Adrenal gland (tissue), 12 donors: ENCODE data around the gene DOCK9. TPM values are rescaled to one million over a fixed set of nuclear protein-coding genes. Genes with fewer than 3 reads are reported as not detected.

Experiments used
- DNase-seq, 7 donors: peaks; one replicate each; pipeline ENCODE4 v3.0.0-alpha.2; 2019 to 2020
- H3K27ac ChIP-seq, 5 donors: fragments of 200-600 bp; sonication (generic) in 4 of 5; 1 replicate in 3 of 5; 2 replicates in 2 of 5; pipeline versions ENCODE4 v1.5.1 to v1.8.0; 2016 to 2020; ENCODE audit warnings: mild to moderate bottlenecking in 1 of 5
- H3K27me3 ChIP-seq: fragments of 200-600 bp; 2 replicates; pipeline ENCODE4 v1.8.0; 2021
- H3K36me3 ChIP-seq, 2 donors: fragments of 200-600 bp; replicated peaks in 1 of 2; 1 replicate in 1 of 2; 2 replicates in 1 of 2; pipeline versions ENCODE4 v1.5.1 to v1.8.0; 2018 to 2022
- H3K4me1 ChIP-seq, 2 donors: fragments of 200-600 bp; replicated peaks in 1 of 2; 1 replicate in 1 of 2; 2 replicates in 1 of 2; pipeline versions ENCODE4 v1.5.1 to v1.8.0; 2018 to 2021
- H3K4me3 ChIP-seq, 4 donors: fragments of 200-600 bp; sonication (generic) in 3 of 4; one replicate each; pipeline ENCODE4 v1.5.1; 2016 to 2018
- H3K9me3 ChIP-seq, 3 donors: fragments of 200-600 bp; sonication (generic) in 1 of 3; replicated peaks in 1 of 3; 1 replicate in 2 of 3; 2 replicates in 1 of 3; pipeline versions ENCODE4 v1.5.1 to v1.8.0; 2016 to 2021
- CTCF ChIP-seq, 6 experiments: fragments of 450-650 bp in 4 of 6; fragments of 200-600 bp in 2 of 6; sonication (generic) in 1 of 6; IDR thresholded peaks; 1 replicate in 5 of 6; 2 replicates in 1 of 6; pipeline versions ENCODE4 v1.5.1 to v1.8.0; 2016 to 2021; ENCODE audit warnings: antibody characterized with exemption in 6 of 6, mild to moderate bottlenecking in 2 of 6, moderate library complexity in 1 of 6
- POLR2A ChIP-seq, 2 donors: fragments of 450-650 bp; IDR thresholded peaks; one replicate each; pipeline ENCODE4 v1.6.1; 2017; ENCODE audit warnings: antibody characterized with exemption in 2 of 2, mild to moderate bottlenecking in 2 of 2, moderate library complexity in 1 of 2
- WGBS, 4 donors: extraction: QIAGEN DNeasy Blood & Tissue Kit in 2 of 4; methylation state at CpG; one replicate each; pipeline versions ENCODE4 v1.1.5 to v1.1.7; 2013 to 2017; 5-methylcytosine and 5-hydroxymethylcytosine counted together
- intact Hi-C, 2 donors: fragments of 100-400 bp; cut with DNase I; formaldehyde crosslinking; loops; one replicate each; pipeline versions ENCODE4 v1.14.1 to v1.15.0; 2022 to 2023
- polyA plus RNA-seq, 3 donors: library from polyadenylated mRNA; stranded (reverse); fragments of 200-250 nt in 2 of 3; fragments of 350-450 nt in 1 of 3; fragmentation: Illumina TruSeq in 1 of 3; extraction: RNeasy Lipid Tissue Mini Kit (QIAGEN cat#74804) in 1 of 3; gene quantifications; one replicate each; pipeline ENCODE4 v1.2.3, GENCODE V29; 2013 to 2014
- total RNA-seq, 9 donors: library from RNA; depleted of rRNA in 4 of 9; stranded (reverse); fragments of >200 nt in 4 of 9; fragments of 120-200 nt in 1 of 9; fragmentation: NEBNext Ultra II Directional in 1 of 9; extraction: Animal tissue kit (Norgen Biotek cat#: 25700) in 1 of 9; gene quantifications; one replicate each; pipeline versions ENCODE4 v1.1.0 to v1.2.4, GENCODE V29; 2013 to 2023
- donor health status: healthy with polysubstance abuse.
- donor health status: Bipolar disorder and iron deficiency.
- donor health status: DM: yes; HTN: yes; CAD: no.
- donor health status: DM: no; HTN: no; CAD: no.
- donor health status: DM: no; HTN: no; CAD: no.
- donor health status: DM: yes; HTN: yes; CAD: no.

DOCK9 gene
- total and polyA plus RNA-seq, 12 donors, result 16.2 to 83.4 (median 51.9) TPM

DNA sequence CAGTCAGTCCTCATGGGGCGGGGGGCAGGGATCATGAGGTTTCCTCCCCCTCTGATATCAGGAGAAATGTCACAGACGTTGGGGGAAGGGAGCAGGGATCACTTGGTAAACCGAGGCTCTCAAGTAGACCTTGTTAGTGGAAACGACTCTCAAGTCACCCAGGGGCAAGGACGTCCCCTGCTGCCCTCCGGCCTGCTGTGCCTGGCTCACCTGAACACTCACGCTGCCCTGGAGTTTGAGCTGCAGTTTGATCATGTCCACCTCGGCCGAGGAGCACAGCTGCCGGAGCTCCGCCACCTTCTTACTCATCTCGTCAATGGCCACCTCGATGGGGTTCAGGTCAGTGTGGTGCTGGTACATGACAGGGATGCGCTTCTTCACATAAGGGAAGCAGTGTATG is 177.8 kb downstream of the DOCK9 start:
- H3K27me3 ChIP-seq, result no peaks in the 10 kb centered on the region
- no peaks in the 10 kb centered on the region for H3K4me1 ChIP-seq
- no peaks in the 10 kb centered on the region for H3K9me3 ChIP-seq
- H3K36me3 ChIP-seq, result no peaks in the 10 kb centered on the region
- TF ChIP-seq CTCF (IDR thresholded peaks at IDR 0.05), result no peak
- TF ChIP-seq POLR2A (IDR thresholded peaks at IDR 0.05), result no peak
- no peak overlapping the region for H3K4me3 ChIP-seq
- intact Hi-C loops, result no loop called here
- whole genome bisulfite sequencing, 4 donors, result 84 to 92% (median 91%) methylated on average over 14 of the region's 14 CpGs
- peak in 1 of 7 donors; percentile 30 for DNase-seq
- no peak overlapping the region for H3K27ac ChIP-seq

GRCh38 chr13:98798849-98799645 is 178.8 kb downstream of the DOCK9 start:
- Histone ChIP-seq H3K4me1 (no peaks in the 10 kb centered on the region), H3K27me3 (no peaks in the 10 kb centered on the region), H3K27ac (no peak overlapping the region), H3K9me3 (no peaks in the 10 kb centered on the region), H3K36me3 (no peaks in the 10 kb centered on the region), H3K4me3 (no peak overlapping the region)
- 83 to 87% (median 85%) methylated on average over 5 of the region's 5 CpGs for WGBS, 4 donors
- peak in 1 of 7 donors; percentile 17 for DNase-seq
- intact Hi-C loops, result no loop called here
- TF ChIP-seq CTCF (IDR thresholded peaks at IDR 0.05) (no peak), POLR2A (IDR thresholded peaks at IDR 0.05) (no peak)

DNA sequence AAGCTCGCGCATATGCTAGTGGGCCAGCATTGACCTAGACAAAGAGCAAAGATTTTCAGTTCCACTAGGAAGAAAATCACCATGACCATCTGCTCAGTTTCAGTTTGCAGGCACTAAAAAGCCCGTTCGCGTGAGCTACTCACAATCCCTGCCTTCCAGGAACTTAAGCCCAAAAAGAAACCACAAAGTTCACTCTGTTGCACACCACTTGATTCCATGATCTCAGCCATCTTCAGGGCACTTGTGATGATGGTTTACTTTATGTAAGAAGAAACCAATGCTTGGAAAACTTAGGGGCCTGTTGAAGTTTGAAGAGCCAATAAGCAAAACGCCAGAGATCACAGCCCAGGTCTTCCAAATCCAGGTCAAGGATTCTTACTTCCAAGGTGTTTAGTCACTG is 180.4 kb downstream of the DOCK9 start:
- Histone ChIP-seq H3K9me3 (no peaks in the 10 kb centered on the region), H3K27ac (no peak overlapping the region), H3K27me3 (no peaks in the 10 kb centered on the region), H3K4me1 (no peaks in the 10 kb centered on the region), H3K4me3 (no peak overlapping the region), H3K36me3 (no peaks in the 10 kb centered on the region)
- TF ChIP-seq POLR2A (IDR thresholded peaks at IDR 0.05), result no peak
- WGBS, 4 donors, result 84 to 89% (median 87%) methylated on average over 6 of the region's 6 CpGs
- intact Hi-C loops, result no loop called here
- peak in 1 of 7 donors; percentile 9 for DNase-seq

- DNase-seq, result peak in 1 of 7 donors; percentile 3
- Histone ChIP-seq H3K9me3 (no peaks in the 10 kb centered on the region), H3K27me3 (no peaks in the 10 kb centered on the region), H3K4me3 (no peak overlapping the region), H3K4me1 (no peaks in the 10 kb centered on the region), H3K36me3 (no peaks in the 10 kb centered on the region), H3K27ac (no peak overlapping the region)
- 89 to 97% (median 93%) methylated on average over 10 of the region's 10 CpGs for WGBS, 4 donors
- intact Hi-C loops, result no loop called here
- TF ChIP-seq CTCF (IDR thresholded peaks at IDR 0.05) (no peak), POLR2A (IDR thresholded peaks at IDR 0.05) (no peak)
These were observed 181.1 kb downstream of the DOCK9 start for GRCh38 chr13:98796798-98797197.

DNA sequence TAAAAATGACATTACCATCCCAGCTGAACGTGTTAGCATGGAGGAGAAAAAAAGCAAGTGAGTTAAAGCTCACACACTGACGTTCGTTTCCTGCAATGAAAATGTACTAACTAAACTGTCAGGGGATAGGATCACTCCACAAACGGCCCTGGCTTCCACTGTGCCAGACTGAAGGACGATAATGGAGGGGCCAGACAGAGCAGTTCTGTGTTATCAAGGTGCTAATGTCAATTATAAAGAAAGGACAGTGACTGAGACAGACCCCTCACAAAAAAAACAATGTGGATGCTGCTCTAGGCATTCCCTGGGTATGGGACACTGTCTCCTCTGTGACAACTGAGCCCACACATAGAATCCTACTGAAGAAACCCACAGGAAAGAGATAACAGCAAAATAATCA is 181.7 kb downstream of the DOCK9 start:
- WGBS, 4 donors, result 89 to 93% (median 91%) methylated on average over 5 of the region's 5 CpGs
- H3K4me1 ChIP-seq, result no peaks in the 10 kb centered on the region
- H3K27me3 ChIP-seq, result no peaks in the 10 kb centered on the region
- TF ChIP-seq CTCF (IDR thresholded peaks at IDR 0.05) (no peak), POLR2A (IDR thresholded peaks at IDR 0.05) (no peak)
- no peak overlapping the region for H3K27ac ChIP-seq
- no peaks in the 10 kb centered on the region for H3K36me3 ChIP-seq
- intact Hi-C loops, result no loop called here
- H3K4me3 ChIP-seq, result no peak overlapping the region
- no peak for DNase-seq
- H3K9me3 ChIP-seq, result no peaks in the 10 kb centered on the region
